ENCODE measurements around the gene SMIM22. TPM values are rescaled to one million over a fixed set of nuclear protein-coding genes. Genes with fewer than 3 reads are reported as not detected.
A peak's percentile ranks its signal among the peaks of the same experiment; 100 is the strongest.

SMIM22 gene
- total RNA-seq, 1 experiment from 2014 or later, result 3.3 TPM

DNA sequence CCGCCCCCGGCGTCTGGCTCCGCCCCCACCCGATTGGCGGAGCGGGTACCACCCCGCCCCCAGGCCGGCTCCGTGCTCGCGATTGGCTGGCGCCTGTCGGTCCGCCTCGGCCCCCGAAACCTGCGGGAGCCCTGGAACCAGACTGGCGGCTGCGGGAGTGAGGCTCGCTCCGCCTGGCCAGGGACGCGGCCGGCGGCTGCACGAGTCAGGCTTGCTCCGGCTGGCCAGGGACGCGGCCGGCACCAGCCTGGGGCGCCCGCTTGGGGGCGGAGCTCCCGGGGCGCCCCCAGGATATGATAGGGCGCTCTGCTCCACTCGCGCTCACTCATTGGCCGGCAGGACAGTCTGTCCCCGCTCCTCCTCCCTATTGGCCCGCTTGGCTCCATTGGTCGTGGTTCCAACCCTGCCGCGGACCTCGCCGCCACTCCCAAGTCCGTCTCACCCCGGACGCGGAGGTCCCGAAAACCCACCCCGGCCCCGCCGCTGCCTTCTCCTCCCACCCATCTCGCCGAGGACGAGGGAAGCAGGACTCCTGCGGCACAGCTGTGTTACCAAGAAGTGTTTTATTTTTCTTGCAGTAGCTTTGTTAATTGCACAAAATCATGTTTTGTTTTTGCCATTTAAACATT, 7.6 kb downstream of the SMIM22 start:
- CTCF ChIA-PET, result interaction anchor here (1.0 kb wide), 1 partner anchor 240 kb away, joined by 3 read pairs; no protein-coding TSS in a partner anchor
- POLR2A ChIA-PET, result interaction anchor here (0.6 to 1.6 kb wide), 4 partner anchors 10 to 142 kb away, joined by 3 to 6 read pairs (median 4); partner anchors contain the start of genes ANKS3 and DNAAF8
- H3K4me2 ChIP-seq (ENCODE audit: low read length), result peak overlapping the region; percentile 97
- TF ChIP-seq SRF (IDR thresholded peaks at IDR 0.05; ENCODE audit: low read depth), result no peak
- TF ChIP-seq, protein P1, sequence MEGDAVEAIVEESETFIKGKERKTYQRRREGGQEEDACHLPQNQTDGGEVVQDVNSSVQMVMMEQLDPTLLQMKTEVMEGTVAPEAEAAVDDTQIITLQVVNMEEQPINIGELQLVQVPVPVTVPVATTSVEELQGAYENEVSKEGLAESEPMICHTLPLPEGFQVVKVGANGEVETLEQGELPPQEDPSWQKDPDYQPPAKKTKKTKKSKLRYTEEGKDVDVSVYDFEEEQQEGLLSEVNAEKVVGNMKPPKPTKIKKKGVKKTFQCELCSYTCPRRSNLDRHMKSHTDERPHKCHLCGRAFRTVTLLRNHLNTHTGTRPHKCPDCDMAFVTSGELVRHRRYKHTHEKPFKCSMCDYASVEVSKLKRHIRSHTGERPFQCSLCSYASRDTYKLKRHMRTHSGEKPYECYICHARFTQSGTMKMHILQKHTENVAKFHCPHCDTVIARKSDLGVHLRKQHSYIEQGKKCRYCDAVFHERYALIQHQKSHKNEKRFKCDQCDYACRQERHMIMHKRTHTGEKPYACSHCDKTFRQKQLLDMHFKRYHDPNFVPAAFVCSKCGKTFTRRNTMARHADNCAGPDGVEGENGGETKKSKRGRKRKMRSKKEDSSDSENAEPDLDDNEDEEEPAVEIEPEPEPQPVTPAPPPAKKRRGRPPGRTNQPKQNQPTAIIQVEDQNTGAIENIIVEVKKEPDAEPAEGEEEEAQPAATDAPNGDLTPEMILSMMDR (IDR thresholded peaks at IDR 0.05 in 2 of 3, conservative IDR thresholded peaks at IDR 0.05 in 1 of 3; ENCODE audit: borderline replicate concordance in 1 of 3, insufficient read depth in 1 of 3, low read depth in 2 of 3, low read length in 2 of 3), result no peak
- no peak for TF ChIP-seq SIN3A (IDR thresholded peaks at IDR 0.05; ENCODE audit: low read depth)
- no peak for TF ChIP-seq CBX3 (IDR thresholded peaks at IDR 0.05; ENCODE audit: low read depth)
- TF ChIP-seq, protein P2, sequence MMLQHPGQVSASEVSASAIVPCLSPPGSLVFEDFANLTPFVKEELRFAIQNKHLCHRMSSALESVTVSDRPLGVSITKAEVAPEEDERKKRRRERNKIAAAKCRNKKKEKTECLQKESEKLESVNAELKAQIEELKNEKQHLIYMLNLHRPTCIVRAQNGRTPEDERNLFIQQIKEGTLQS (IDR thresholded peaks at IDR 0.05), result no peak
- TF ChIP-seq CEBPB (IDR thresholded peaks at IDR 0.05; ENCODE audit: low read depth), result no peak
- no peak for TF ChIP-seq EZH2 (IDR thresholded peaks at IDR 0.05)
- TF ChIP-seq ZFX (IDR thresholded peaks at IDR 0.05), result no peak
- peak; percentile 90 for TF ChIP-seq SP1 (IDR thresholded peaks at IDR 0.05; ENCODE audit: low read depth)
- no peak for TF ChIP-seq EGR1 (IDR thresholded peaks at IDR 0.05; ENCODE audit: low read depth)
- TF ChIP-seq JUND (IDR thresholded peaks at IDR 0.05), result no peak
- TF ChIP-seq, protein P3, sequence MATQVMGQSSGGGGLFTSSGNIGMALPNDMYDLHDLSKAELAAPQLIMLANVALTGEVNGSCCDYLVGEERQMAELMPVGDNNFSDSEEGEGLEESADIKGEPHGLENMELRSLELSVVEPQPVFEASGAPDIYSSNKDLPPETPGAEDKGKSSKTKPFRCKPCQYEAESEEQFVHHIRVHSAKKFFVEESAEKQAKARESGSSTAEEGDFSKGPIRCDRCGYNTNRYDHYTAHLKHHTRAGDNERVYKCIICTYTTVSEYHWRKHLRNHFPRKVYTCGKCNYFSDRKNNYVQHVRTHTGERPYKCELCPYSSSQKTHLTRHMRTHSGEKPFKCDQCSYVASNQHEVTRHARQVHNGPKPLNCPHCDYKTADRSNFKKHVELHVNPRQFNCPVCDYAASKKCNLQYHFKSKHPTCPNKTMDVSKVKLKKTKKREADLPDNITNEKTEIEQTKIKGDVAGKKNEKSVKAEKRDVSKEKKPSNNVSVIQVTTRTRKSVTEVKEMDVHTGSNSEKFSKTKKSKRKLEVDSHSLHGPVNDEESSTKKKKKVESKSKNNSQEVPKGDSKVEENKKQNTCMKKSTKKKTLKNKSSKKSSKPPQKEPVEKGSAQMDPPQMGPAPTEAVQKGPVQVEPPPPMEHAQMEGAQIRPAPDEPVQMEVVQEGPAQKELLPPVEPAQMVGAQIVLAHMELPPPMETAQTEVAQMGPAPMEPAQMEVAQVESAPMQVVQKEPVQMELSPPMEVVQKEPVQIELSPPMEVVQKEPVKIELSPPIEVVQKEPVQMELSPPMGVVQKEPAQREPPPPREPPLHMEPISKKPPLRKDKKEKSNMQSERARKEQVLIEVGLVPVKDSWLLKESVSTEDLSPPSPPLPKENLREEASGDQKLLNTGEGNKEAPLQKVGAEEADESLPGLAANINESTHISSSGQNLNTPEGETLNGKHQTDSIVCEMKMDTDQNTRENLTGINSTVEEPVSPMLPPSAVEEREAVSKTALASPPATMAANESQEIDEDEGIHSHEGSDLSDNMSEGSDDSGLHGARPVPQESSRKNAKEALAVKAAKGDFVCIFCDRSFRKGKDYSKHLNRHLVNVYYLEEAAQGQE (IDR thresholded peaks at IDR 0.05; ENCODE audit: low read depth), result no peak
- no peak for TF ChIP-seq ELF1 (IDR thresholded peaks at IDR 0.05; ENCODE audit: borderline replicate concordance, low read depth)
- TF ChIP-seq, protein P4, sequence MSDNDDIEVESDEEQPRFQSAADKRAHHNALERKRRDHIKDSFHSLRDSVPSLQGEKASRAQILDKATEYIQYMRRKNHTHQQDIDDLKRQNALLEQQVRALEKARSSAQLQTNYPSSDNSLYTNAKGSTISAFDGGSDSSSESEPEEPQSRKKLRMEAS (IDR thresholded peaks at IDR 0.05), result no peak
- no peak for TF ChIP-seq RAD21 (IDR thresholded peaks at IDR 0.05; ENCODE audit: low read depth)
- no peak for TF ChIP-seq YY1 (IDR thresholded peaks at IDR 0.05; ENCODE audit: extremely low read depth, insufficient replicate concordance, low read depth, low read length)
- TF ChIP-seq POLR2AphosphoS5 (IDR thresholded peaks at IDR 0.05; ENCODE audit: low read depth, low read length), result peak; percentile 25; the same call in 1 of the 2 replicates
- TF ChIP-seq TCF7L2 (IDR thresholded peaks at IDR 0.05; ENCODE audit: borderline replicate concordance, extremely low read depth, insufficient read depth, insufficient read length), result peak; percentile 11
- TF ChIP-seq EZH2phosphoT487 (IDR thresholded peaks at IDR 0.05; ENCODE audit: borderline replicate concordance), result no peak
- no peak for TF ChIP-seq FOSL1 (IDR thresholded peaks at IDR 0.05; ENCODE audit: low read depth)
- TF ChIP-seq POLR2A (IDR thresholded peaks at IDR 0.05; ENCODE audit: borderline replicate concordance, extremely low read depth, insufficient read depth, insufficient read length), result peak; percentile 17
- no peak for TF ChIP-seq ZNF274 (IDR thresholded peaks at IDR 0.05; ENCODE audit: low read depth, low read length)

More for the DNA sequence above, 7.6 kb downstream of the SMIM22 start:
- Histone ChIP-seq H3K27ac (ENCODE audit: low read depth, low read length) (peak overlapping the region; percentile 89), H3K4me3 (replicated peaks in 1 of 2; ENCODE audit: low read depth in 1 of 2, low read length in 2 of 2) (peak overlapping the region; percentile 60 to 62), H3K4me1 (ENCODE audit: control insufficient read depth in 1 of 2, insufficient read depth in 2 of 2, low read length in 2 of 2) (peaks cover 13 to 20% of the 10 kb centered on the region in 2 experiments), H3K36me3 (ENCODE audit: control insufficient read depth in 1 of 2, insufficient read depth in 2 of 2, low read length in 2 of 2) (peaks cover 9 to 13% of the 10 kb centered on the region in 2 experiments; a peak in 3 of 4 replicates), H3K79me2 (ENCODE audit: insufficient read depth, low read length) (no peaks in the 10 kb centered on the region), H3K9me3 (ENCODE audit: control insufficient read depth in 1 of 2, insufficient read depth in 1 of 2, low read depth in 1 of 2, low read length in 2 of 2) (no peaks in the 10 kb centered on the region), H3K9ac (ENCODE audit: low read length) (peak overlapping the region; percentile 76), H4K20me1 (ENCODE audit: insufficient read depth) (no peaks in the 10 kb centered on the region), H3K27me3 (ENCODE audit: insufficient read depth, low read length) (no peaks in the 10 kb centered on the region), H3K9me2 (ENCODE audit: insufficient read depth) (no peaks in the 10 kb centered on the region), H2AFZ (ENCODE audit: low read depth, low read length, poor library complexity, severe bottlenecking) (peak overlapping the region; percentile 66)
- DNase-seq (ENCODE audit: low read depth, low spot score) (peak; percentile 72), ATAC-seq (peak; percentile 91)
- intact Hi-C loops (cut with micrococcal nuclease), result loop anchor here (1.0 kb wide), 1 partner anchor 68 kb away; the partner anchor contains the start of genes ANKS3 and DNAAF8
- BruUV-seq (replicated peaks), result no TSS peak
- RAD21 ChIA-PET (ENCODE audit: low non-redundant PET in 1 of 2, low total read pairs in 2 of 2, uncharacterized antibody in 2 of 2, unreplicated experiment in 2 of 2), result interaction anchor here (1.2 to 1.5 kb wide), 2 partner anchors 34 to 35 kb away, joined by 3 read pairs; partner anchors contain the start of gene ZNF500 (in 1 of the 2)
